Right kidney (tissue), 1 donor: ENCODE results near the gene SMIM14.
"Not testable (repeated sequence)": the region's sequence is repeated elsewhere in the genome, so short reads cannot be mapped to it uniquely, and the experiment has no call there.

ENCODE experiments used
- DNase-seq: peaks from one replicate; pipeline ENCODE4 v3.0.0-alpha.2; 2016

Gene SMIM14

DNA sequence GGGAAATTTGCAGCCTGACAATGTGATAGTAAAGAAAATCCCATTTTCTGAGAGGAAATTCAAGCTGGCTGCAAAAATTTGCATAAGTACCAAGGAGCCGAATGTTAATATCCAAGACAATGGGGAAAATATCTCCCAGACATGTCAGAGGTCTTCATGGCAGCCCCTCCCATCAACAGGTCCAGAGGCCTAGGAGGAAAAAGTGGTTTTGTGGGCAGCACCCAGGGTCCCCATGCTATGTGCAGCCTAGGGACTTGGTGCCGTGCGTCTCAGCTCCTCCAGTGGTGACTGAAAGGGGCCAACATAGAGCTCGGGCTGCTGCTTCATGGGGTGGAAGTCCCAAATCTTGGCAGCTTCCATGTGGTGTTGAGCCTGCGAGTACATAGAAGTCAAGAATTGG lies 105.1 kb downstream of the SMIM14 start:
- no peak for DNase-seq

DNA sequence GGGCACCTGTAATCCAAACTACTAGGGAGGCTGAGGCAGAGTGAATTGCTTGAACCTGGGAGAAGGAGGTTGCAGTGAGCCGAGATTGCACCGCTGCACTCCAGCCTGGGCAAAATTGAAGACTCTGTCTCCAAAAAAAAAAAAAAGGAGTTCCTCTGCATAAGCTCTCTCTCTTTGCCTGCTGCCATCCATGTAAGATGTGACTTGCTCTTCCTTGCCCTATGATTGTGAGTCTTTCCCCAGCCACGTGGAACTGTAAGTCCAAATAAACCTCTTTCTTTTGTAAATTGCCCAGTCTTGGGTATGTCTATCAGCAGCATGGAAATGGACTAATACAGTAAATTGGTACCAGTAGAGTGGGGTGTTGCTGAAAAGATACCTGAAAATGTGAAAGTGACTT lies 106.4 kb downstream of the SMIM14 start:
- not testable (repeated sequence) for DNase-seq

DNA sequence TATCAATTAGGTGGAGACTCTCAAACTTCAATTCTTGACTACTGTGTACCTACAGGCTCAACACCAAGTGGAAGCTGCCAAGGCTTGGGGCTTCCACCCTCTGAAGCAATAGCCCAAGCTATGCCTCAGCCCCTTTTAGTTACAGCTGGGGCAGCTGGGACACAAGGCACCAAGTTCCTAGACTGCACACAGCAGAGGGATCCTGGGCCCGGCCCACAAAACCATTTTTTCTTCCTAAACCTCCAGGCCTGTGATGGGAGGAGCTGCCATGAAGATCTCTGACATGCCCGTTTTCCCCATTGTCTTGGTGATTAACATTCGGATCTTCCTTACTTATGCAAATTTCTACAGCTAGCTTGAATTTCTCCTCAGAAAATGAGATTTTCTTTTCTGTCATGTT lies 108.0 kb downstream of the SMIM14 start:
- no peak for DNase-seq

DNA sequence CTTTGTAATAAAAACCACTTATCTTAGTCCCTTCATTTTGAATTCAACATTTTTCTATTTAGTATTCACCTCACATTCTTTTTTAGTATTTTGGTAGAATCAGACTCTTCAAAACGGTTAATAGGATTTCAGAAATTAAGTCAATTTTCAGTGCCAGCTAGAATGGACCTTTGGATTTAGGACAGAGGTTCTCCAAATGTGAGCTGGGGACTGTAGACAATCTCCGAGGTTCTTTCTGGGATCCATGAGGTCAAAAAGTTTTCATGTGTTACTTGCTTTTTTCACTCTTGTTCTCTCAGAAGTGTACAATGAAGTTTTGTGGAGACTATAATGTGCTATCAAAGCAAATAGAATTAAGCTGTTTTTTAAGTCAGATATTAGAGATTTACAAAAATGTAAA lies 109.1 kb downstream of the SMIM14 start:
- DNase-seq, result no peak

DNA sequence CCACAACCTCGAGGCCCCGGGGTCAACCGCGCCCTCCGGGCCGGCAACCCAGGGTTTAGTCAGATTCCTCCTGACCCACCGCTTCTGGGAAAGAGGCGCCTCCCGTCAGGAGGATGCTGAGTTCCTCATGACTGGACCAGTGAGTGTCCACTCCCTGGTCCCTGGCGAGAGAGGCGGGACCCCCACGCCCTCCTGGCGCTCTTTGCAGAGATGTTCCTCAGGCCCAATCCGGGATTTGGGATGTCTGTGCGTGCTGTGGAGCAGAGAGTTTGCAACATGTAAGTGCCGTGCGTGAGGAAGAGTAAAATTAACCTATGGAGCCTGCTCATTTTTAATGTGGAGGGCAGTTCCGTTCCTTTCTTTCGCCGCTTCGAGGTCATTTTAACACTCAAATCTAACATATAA lies 110.6 kb downstream of the SMIM14 start:
- no peak for DNase-seq

DNA sequence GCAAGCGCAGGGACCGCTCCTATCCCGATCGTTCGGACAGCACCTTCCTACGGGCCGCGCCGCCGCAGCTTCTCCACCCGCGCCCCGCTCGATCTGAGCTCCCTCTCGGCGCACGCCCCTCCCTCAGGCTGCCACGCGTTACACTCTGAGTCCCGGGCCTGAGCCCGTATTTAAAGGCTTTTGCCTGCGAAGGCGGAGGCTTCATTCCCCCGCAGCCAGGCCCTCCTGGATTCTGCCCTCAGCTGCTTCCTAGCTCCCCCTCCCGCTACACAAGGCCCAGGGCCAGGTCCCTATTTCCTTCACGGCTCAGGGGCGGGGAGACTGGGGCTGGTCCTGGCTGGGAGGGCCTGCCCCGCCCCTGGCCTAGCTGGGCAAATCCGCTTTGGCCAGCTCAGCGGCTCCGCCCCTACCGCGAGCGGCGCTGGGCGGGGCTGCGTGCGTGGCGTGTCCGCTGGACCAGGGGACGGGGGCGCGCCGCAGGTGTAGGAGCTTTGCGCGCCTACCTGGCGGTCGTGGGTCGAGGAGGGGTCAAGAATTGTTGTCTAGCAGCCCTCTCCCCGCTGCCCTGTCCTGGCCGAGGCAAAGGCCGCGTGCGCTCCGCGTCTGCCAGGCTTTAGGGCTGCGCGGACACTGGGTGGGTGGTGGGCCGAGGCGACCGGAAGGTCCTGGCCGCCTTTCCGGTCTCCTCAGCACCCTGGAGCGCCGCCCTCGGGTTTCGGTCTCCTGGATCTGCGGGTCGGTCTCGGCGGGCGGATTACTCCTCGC lies 111.2 kb downstream of the SMIM14 start, which contains the start of gene UGDH:
UGDH (minus strand) TSS at position 144 of the 765 bp plus-strand sequence. CDS start 5,927 bp downstream, outside the sequence.
- peak; percentile 100 for DNase-seq

DNA sequence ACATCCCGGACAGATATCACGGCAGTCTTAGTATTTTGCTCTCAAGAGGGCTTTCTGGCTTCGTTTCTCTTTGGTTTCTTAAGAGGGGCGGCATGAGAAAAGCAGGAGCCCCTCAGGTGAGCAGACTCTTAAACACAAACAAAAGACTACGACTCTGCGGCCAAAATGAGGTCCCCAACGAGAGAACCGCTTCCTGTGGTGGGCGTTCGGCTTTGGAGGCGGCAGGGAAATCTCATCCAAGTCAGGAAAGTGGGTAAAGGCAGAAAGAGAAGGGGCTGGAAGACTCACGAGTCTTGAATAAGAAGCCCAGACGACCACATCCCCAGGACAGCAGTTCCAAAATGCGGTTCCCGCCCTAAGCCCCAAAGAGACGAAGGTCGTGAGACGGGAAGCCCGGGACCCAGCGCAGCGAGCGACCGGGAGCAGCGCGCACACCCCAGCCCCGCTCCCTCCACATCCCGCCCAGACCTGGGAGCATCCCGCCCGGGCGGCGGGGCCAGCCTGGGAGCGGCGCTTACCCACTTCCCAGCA lies 111.8 kb downstream of the SMIM14 start:
- peak; percentile 97 for DNase-seq

DNA sequence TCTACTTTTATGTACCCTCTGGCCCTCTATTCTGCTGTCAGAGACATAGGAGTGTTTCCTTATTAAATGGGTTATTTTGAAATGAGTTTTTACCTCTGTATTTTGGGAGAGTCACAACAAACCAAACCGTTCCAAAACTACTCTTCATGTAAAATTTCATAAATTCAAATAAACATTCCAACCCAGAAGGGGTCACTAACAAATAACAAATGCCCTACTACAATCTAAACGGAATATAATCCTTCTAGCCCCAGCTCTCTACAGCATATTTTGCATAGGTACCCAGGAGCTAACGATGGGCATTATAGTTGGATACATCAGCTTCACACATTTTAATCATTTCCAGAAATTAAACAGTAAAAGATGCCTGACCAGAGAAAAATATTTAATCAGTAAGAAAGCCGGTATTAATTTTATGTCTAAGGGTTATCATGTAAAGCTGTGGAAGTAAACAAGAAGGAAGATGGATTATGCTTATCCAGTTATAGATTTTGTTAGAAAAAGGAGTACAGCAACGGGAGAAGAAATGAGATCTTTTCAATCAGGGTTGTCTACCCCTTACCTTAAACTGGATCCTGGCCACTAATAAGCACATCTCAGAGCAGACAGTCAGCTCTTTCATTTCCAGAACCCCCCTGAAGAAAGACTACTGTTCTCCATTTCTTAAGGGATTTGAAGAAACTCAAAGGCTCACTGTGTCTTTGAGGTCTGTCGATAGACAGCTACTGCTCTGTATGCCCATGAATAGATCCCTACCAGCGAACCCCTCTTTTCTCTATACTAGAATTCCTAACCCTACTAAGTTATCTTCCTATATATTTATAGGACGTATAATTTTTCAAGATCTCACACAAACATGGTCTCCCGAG lies 112.6 kb downstream of the SMIM14 start:
- peak; percentile 38 for DNase-seq

DNA sequence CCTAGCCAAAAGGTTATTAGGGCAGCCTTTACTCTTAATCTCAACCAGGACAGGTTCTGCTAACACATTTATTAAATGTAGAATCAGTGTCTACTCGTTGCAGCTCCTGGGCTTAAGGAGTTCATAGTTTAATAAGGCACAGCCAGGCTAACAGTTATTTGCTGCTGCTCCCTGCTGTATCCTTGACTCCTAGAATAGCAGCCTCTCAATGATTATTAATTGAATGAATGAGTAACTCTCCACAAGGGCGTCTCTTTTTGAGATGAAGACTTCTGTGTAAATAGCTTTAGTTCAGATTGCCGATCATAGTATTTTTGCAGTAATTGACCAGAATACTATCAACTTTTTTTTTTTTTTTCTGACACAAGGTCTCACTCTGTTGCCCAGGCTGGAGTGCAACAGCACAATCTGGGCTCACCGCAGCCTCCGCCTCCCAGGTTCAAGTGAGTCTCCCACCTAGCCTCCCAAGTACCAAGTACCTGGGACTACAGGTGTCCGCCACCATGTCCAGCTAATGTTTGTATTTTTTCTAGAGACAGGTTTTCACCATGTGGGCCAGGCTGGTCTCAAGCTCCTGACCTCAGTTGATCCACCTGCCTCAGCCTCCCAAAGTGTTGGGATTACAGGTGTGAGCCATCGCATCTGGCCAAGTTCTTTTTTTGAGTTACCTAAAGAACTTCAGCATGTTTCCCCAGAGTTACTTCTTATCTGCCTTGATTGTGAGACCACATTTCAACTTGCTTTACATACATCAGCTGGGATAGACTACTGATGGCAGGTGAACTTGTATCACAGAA lies 114.3 kb downstream of the SMIM14 start:
- no peak for DNase-seq

DNA sequence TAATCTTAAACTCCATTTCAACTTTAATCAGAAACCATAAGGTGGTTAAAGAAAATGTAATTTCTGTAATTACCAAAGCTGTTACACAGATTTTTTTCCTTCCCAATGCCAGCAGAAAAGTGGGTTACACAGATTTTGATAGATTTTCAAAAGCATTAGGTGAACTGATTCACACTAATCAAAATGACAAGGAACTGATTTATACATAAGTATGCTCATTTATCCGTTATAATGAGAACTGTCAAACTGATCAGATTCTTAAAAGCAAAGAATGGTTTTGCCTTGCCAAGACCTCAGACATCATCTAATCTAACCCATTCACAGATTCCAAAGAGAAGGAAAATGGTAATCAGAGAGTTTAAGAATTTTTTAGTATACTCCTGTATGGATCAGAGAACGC lies 116.6 kb downstream of the SMIM14 start:
- DNase-seq, result no peak

DNA sequence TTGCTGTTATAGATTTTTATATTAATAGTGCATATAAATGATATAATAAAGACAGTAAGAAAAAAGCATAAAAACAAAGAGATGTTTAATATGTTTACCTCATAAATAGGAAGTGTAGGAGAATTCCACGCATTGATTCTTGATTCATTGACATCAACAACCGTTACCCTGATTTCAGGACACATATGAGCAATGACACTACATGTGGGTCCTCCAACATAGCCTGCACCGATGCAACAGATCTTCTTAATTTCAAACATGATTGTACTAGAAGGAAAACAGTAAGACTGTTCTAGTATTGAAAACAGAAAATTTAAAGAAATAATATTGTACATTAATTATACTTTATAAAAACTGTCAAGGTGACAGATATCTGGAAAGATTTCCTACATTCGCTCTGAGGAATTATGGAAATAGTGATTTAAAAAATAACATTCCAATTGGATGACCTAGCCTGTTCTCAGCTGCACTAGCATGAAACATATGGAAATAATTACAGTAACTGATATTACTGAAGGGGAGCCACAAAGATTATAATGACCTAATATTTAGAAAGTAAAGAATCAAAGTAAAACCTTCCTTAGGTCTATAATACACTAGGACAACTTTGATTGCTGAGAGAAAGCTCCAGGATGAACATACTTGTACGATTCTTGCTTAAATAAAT lies 117.3 kb downstream of the SMIM14 start:
- DNase-seq, result no peak

DNA sequence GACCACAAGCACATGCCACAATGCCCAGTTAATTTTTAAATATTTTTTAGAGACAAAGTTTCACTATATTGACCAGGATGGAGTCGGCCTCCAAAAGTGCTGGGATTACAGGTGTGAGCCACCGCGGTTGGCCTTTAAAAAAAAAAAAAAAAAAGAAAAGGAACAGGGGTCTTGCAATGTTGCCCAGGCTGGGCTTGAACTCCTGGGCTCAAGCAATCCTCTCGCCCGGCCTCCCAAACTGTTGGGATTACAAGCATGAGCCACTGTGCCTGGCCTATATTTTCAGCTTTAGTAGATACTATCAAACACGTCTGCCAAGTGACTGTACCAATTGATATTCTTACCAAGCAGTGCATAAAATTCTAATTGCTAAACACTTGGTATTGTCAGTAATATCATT lies 120.2 kb downstream of the SMIM14 start:
- DNase-seq, result no peak

DNA sequence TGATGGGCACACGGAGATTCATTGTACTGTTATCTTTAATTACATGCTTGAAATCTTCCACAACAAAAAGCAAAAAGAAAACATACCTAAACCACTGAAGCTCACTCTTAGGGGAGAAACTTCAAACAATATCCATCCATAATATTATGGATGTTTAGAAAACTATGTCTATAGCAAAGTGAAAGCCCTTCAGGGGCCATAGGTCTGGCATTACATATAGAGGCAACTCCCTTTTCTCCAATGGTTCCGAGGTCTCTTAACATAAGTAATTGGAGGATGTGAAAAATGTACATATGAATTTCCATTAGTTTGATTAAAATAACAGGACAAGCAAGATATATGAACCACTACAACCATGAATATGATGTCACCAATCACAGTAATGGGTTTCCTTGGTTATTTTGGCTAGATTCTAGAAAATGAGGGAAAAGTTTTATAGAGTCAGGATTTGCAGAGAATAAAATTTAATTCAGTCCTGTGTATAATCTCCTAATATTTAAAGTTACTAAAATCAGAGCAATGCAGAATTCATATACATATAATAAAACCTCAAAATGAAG lies 122.2 kb downstream of the SMIM14 start:
- no peak for DNase-seq

DNA sequence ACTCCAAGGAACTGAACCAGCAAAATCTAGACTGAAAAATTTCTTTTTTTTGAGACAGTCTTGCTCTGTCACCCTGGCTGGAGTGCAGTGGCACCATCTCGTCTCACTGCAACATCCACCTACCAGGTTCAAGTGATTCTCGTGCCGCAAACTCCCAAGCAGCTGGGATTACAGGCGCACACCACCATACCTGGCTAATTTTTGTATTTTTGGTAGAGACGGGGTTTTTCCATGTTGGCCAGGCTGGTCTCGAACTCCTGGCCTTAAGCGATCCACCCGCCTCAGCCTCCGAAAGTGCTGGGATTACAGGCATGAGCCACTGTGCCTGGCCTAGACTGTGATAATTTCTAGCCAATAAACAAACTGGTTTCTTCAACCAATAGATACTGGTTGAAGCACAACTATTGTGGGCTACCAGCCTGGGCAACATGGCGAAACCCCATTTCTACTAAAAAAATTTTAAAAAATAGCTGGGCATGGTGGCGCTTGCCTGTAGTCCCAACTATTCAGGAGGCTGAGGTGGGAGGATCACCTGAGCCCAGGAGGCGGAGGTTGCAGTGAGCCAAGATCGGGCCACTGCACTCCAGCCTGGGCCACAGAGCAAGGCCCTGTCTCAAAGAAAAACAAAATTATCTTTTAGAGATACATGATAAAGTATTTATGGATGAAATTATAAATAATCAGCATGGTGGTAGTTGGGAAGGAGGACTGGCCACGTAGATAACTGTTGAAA lies 122.8 kb downstream of the SMIM14 start:
- not testable (repeated sequence) for DNase-seq

DNA sequence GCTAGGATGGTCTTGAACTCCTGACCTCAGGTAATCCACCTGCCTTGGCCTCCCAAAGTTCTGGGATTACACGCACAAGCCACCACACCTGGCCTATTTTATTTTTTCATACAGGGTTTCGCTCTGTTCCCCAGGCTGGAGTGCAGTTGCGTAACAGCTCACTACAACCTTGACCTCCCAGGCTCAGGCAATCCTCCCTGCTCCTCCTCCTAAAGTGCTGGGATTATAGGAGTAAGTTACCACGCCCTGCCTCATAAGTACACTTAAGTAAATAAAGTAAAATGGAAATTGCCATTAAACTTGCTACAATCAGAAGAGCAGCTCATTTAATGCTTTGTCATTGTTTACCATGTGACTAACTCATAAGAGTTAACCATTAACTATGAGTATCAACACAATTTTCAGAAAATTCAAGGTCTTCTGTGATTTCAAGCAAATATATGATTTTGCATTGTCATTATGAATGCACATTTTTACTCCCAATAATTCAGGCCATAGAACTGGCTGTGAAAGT lies 123.7 kb downstream of the SMIM14 start:
- no peak for DNase-seq

DNA sequence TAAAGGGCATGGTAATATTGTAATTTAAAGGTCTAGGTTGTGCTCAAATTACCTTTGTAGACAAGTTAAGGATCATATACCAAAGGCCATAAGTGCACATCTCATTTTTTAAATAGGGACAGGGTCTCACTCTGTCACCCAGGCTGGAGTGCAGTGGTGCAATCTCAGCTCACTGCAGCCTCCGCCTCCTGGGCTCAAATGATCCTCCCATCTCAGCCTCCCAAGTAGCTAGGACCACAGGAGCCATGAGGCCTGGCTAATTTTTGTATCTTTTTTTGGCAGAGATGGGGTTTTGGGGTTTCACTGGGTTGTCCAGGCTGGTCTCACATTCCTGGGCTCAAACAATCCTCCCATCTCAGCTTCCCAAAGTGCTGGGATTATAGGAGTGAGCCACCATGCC lies 124.4 kb downstream of the SMIM14 start:
- not testable (repeated sequence) for DNase-seq

DNA sequence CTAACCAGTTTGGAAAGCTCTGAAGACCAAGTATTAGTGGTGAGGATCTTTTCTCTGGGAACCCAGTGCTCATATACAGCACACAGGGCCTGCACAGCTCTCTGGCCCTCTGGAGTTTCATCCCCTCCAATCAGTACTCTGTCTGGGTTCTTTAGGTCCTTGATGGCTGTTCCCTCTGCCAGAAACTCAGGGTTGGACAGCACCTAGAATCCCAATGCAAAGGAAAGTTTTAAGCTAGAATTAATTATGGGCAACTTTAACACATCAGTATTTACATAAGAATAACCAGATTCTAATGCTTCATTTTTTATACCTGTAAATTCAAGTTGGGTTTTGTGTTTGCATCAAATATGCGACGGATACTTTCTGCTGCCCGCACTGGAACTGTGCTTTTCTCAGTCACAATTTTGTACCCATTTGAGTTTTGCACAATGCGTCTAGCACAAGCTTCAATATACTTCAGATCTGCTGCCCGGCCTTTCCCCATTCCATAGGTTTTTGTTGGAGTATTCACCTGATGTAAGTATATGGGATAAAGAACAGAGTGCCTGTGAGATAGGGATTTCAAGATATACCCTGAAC lies 128.2 kb downstream of the SMIM14 start:
- no peak for DNase-seq

DNA sequence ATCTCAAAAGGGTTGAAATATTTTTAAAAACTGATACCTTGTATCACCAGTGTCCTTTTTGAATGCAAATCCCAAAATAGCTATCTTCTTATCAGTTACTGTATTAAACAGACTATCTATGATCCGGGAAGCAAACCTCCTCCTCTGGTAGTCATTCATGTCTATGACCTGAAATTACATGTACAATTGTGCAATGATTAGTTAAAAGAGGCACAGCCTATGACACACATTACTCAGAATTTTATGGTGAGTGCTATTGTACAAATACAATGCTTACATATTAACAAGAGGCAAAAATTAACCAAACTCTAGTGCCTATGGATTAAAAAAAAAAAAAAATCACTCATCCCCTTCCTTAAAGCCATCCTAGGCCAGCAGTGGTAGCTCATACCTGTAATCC lies 133.1 kb downstream of the SMIM14 start:
- DNase-seq, result no peak

DNA sequence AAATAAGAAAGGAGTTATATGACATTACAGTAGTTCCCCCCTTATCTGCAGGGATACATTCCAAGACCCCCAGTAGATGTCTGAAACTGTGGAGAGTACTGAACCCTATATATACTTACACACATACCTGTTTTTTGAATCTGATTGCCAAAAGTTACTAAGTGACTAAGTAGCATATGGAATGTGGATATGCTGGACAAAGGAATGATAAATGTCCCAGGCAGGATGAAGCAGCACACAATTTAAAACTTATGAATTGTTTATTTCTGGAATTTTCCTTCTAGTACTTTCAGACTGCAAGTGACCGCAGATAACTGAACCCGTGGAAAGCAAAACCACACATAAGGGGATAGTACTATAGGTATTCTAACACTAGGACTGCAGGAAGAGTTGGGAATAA lies 134.1 kb downstream of the SMIM14 start:
- no peak for DNase-seq

DNA sequence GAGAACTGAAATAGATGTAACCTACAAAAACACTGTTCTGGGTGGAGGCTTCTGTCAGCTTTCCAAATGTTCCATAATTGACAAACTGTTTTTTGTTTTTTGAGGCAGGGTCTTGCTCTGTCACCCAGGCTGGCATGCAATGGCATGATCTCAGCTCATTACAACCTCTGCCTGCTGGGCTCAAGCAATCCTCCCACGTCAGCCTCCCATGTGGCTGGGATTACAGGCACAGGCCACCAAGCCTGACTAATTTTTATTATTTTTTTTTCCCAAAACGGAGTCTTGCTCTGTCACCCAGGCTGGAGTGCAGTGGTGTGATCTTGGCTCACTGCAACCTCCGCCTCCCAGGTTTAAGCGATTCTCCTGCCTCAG lies 136.0 kb downstream of the SMIM14 start:
- not testable (repeated sequence) for DNase-seq
